Mammary epithelial cell (primary cell): Measurements from ENCODE around the gene FN3KRP.

ENCODE experiments used
- CTCF ChIP-seq, 2 donors: IDR thresholded peaks in 1 of 2; conservative IDR thresholded peaks in 1 of 2; 2 replicates each; pipeline ENCODE4 v1.5.1; 2011 to 2012; ENCODE audit warnings: inconsistent platforms in 2 of 2, low read length in 2 of 2, mild to moderate bottlenecking in 2 of 2, control low read depth in 1 of 2, low read depth in 1 of 2; ENCODE audit not compliant: insufficient read depth in 1 of 2; ENCODE audit errors: extremely low read depth in 1 of 2
- EZH2 ChIP-seq: IDR thresholded peaks from 2 replicates; pipeline ENCODE4 v1.6.1; 2012; ENCODE audit warnings: low read length, inconsistent platforms, borderline replicate concordance

- TF ChIP-seq CTCF (conservative IDR thresholded peaks at IDR 0.05 in 1 of 2, IDR thresholded peaks at IDR 0.05 in 1 of 2; ENCODE audit: extremely low read depth in 1 of 2, insufficient read depth in 1 of 2, low read depth in 1 of 2, low read length in 2 of 2) = no peak
- no peak for TF ChIP-seq EZH2
Measured at GRCh38 chr17:82729479-82730260, 13.2 kb downstream of the FN3KRP start.
